NCI-H1417 treated with DMSO at 0.1 percent for 48 hours (cell line): ENCODE measurements around the gene ADGRD1.

Experiments
- DNase-seq: peaks from one replicate; lab custom pipeline; 2025; lab: John Stamatoyannopoulos, UW

The ADGRD1 gene

DNA sequence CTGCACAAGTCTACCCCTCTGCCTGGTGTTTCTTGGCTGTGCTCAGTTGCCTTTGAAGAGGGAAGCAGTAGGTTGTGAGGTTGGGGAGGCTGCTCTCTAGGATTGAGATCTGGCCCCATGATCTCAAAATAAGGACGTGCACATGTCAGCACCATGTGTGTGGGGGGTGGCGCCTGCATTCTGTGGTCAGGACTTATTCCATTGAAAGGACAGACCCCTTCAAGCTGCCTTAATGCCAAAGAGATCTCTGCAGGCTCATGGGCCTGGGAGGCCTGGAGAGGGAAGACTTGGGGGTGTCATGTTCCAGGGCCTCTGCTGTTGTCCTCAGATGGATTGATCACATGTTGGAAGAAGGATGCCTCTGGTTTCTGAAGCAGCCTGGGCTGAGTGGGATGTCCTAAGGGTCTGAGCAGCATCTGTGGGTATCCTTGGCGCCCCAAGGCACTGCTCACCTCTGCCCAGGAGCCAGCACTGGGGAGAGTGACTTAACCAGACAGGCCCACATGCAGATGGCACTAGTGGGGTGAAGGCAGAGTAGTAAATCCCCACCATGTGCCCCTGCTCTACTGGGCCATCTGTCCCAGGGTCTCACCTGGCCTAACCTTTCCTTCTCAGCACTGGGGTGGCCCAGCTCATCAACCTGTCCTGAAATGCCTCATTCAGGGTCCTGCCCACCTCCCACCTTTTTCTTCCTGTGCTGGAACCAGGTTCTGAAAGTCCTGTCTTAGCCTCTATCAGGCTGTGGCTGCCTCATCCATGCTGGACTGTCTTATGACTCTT lies 118.9 kb downstream of the ADGRD1 start:
- DNase-seq = no peak

DNA sequence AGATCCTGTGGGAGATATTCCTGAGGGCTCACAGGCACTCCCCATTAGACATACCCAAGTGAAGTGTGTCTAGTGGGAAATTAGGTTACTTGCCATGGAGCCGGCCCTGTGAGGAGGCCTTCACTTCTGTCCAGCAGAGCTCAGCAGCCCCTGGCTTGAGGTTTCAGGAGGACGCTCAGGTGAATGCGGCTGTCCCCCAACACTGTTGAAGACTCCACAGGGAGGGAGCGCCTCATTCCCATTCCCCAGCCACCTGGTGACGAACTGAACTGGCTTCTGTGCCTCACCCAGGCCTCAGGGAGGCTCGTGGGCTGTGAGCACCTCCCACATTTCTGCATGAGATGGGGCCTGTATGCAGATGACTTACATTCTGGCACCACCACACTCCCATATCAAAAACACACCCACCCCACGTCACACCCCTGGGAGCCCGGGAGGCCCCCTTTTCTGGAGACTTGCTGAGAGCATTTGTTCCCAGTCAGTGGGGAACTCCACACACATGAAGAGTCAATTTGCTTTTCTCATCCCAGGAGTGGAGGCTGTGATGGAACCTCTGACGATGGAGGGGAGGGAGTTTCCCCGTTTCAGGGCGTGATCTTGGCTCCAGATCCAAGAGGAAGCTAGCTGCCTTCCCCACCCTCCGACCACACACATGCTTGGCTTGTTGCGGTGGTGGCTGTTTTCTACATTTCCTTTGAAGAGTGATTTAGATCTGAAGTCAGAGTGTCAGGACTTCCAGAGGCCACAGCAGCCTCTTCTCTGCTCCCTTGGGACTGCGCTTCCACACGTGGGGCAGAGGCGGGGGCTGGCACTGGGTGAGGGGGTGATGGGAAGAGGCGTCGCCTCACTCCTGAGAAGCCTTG lies 120.7 kb downstream of the ADGRD1 start:
- no peak for DNase-seq

DNA sequence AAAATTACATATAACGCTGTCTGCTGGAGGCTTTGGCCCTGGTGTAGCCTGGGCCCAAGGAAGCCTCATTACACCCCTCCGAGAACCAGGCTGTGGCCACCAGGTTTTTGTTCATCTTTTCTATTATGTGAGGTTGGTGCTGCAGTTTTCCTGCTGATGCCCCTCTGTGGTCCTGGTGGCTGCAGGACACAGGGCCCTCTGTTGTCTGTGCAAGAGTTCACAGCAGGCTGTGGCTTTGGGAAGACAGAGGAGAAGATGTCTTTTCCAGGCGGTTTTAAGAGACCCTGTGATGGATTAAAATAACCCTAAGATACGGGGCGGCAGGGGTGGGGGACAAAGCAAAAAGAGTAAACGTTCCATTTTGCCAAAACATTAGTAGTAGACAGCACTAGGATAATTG lies 121.5 kb downstream of the ADGRD1 start:
- DNase-seq = no peak

DNA sequence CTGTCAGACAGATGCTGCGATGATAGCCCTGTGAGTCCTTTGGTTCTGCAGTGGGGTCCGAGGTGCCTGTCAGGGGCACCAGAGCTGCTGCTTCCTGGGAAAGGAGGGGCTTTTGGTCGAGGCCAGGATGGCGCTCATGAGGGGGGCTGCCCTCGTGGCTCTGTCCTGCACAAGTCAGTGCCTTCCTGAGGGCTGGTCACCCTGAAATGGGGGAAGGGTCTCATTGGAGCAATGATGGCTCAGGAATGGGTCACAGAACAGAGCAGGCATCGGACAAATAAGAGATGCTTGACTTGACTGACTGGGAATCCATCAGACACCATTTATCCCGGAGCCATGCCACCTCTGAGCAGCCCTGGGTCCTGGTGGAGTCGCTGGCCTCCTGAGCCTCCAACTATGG lies 121.9 kb downstream of the ADGRD1 start:
- DNase-seq = no peak

DNA sequence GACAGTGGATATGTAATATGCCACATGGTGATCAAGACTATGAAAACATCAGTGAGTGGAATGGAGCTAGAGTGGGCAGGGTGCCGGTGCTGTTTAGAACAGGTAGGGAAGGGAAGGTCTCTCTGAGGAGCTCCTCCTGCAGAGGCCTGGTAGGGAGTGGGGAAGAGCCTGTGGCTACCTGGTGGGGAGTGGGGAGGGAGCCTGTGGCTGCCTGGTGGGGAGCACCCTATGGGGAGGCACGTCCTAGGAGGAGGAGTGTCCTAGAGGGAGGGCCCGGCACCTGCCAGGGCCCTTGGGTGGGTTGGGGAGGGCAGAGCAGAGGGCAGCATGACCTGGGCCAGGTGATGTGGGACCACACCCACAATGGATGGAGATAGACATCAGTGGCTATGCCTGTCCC lies 122.6 kb downstream of the ADGRD1 start:
- no peak for DNase-seq

DNA sequence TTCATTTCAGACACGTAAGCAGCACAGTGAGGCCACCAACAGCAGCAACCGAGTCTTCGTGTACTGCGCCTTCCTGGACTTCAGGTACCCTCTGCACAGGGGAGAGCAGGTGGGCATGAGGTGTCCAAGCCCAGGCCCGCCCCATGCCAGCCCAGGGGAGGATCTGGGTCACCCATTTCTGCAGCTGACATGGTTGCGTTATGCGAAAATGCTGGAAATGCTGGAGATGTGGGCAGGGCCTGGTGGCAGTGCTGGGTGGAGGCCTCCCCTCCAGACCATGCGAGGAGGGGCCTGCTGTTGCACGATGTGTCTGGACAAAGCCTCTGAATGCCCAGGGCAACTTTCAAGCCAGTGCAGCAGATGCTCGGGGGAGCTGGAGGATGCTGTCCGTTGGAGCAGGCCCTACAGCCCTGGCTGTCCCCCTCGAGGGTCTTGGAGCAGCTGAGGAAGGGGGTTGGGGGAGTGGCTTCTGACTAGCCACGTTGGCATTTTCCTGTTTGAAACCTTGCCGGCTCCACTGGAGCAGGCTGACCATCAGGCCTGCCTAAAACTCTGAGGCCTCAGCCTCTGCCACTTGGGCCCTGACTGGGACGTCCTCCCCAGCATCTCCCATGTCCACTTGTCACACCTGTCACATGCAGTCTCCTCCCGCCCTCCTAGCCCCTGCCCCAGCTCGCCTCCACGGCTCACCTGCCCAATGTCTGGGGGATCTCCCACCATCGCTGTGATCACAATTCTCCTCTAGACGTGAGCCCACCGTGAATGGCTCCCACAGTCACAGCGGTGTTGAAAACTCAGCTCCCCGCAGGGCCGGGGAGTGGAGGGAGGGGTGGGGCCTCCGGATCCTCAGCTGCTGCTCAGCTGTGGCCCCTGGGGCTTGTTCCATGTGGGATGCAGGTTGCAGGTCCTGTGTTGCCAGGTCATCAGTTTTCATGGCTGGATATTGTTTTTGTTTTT lies 123.4 kb downstream of the ADGRD1 start:
- no peak for DNase-seq

DNA sequence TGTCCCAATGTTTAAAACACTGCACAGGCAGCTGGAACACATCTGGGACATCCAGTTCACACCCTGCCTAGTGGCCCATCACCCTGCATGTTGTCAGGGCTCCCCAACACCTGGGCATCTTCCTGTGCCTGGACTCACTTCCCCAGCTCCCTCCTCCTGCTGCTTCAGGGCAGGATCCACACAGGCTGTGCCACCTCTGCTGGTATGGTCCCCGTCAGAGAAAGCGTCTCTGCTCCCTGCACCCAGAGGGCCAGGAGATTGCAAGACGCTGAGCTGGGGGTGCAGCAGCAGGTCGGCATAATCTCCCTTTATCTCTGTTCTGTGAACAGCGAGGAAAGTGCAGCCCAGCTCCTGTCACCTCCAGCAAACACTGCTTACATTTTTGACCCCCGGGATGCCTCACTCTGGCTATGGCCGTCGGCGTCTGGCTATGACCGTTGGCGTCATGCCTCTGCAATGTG lies 124.3 kb downstream of the ADGRD1 start:
- DNase-seq = no peak

DNA sequence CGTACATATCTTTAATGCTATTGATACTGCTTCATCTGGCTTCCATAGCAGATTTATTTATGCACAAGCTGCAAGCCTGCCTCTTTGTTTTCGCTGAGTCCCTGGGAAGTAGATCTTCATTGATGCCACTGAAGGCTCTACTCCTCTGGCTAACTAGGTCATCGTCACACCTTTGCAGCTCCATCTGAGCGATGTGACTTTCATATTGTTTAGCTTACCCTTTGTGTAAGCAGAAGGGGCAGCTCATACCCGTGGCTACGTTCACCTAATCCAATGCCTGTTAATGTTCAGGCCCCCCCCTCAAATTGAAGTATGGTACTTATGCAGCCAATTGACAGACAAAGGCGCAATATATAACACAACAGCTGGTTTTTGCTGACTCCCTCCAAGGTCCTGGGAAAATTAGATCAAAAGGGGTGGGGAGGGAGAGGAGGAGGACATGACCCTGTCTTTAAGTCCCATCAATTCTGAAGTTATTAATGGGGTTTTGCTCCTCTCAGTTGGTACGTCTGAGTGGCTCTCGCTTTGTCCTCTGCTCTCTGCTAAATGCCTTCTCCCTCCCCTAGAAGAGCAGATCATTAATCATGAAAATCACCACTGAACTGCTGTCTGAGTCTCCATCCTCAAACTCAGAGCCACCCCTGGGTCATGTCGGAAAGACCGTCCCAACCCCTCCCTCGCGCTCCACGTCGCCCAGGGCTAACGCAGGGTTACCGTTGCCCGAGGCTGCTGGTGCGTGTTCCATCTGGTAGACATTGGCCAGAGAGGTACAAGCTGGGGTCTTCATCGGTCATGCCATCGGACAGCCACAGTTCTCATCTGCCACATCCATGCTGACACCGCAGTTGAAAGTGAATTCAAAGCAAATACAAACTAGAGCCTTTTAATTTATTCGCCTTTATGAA lies 128.8 kb downstream of the ADGRD1 start:
- DNase-seq = no peak

DNA sequence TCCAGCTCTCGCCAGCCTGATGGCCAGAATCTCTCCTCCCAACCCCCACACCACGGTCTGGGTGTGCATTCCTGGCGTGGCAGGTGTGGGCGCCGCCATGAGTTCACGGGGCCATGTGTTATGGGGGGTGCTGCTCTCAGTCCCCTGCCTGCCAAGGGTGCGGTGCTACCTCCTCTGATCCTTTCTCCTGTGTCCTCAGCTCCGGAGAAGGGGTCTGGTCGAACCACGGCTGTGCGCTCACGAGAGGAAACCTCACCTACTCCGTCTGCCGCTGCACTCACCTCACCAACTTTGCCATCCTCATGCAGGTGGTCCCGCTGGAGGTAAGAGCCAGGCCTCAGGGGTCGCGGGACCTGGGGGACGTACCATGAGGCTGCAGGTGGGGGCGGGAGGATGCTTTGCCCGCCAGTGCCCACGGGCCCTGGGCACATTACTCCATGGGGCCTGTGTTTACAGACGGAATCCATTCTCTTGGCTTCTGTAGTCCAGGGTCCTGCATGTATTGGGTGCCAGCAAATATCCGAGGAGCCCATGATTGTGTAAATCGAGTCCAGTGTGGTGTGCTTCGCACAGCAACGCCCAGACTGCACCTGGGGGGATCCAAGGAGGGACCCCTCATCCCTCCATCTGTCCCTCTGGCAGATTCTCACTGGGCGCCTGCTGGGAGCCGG lies 130.8 kb downstream of the ADGRD1 start:
- no peak for DNase-seq

DNA sequence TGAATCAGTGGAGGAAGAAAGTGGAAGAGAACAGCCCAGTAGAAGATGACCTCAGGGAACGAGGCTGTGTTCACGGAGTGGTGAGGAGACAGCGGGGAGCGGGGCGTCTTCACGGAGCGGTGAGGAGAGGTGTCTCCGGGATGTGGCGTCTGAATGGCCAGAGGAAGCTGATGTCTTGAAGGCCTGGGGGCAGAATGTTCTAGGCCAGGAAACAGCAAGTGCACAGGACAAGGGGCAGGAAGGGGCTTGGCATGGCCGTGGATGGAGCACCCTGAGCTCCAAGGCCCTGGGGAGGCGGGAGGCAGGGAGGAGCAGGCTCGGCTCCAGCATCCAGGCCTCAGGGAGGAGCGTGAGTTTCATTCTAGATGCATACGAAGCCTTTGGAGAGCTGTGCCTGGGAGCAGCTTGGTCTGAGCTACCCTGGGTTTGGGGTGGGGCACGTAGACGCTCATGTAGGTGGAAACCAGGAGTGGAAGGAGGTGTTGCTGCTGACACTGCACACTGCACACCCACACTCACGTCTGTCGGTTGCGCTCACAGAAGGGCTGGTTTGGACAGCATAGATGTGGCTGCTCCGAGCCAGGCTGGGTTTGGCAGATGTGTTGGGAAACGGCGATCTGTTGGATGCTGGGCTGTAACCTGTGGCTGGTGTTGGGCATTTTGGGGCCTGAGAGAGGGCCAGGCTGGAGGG lies 131.6 kb downstream of the ADGRD1 start:
- no peak for DNase-seq

DNA sequence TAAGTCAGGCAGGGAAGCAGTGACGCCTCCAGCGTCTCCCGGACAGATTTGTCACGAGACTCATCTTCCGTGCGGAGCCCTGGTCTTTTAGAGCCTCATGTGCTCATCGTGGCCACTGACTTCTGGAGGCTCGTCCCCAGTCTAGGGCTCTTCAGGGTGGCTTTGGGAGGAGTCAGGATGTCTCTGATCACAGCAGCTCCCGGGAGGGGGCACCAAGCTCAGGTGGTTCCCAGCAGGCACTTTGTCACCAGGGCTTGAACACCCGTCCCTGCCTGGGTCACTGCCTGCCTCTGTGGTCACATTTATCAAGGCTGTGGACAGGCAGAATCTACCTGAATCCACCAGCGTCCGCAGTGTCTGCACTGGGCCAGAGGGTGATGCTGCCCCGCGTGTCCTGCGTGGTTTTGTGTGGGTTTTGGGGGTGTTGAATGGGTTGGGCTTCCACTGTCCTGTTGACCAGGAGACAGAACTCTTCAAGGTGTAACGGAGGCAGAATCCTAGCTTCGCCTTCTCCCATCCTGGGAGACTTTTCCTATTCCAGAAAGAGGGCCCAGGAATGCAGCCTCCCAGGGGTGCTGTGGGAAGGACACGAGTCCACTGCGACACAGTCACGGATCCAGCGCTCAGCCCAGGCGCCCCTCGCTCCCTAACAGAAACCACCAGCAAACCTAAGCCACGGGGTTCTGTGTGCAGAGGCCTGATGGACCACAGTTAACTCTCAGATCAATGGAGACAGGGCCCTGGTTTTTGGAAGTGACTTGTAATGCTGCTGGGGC lies 132.3 kb downstream of the ADGRD1 start:
- no peak for DNase-seq

DNA sequence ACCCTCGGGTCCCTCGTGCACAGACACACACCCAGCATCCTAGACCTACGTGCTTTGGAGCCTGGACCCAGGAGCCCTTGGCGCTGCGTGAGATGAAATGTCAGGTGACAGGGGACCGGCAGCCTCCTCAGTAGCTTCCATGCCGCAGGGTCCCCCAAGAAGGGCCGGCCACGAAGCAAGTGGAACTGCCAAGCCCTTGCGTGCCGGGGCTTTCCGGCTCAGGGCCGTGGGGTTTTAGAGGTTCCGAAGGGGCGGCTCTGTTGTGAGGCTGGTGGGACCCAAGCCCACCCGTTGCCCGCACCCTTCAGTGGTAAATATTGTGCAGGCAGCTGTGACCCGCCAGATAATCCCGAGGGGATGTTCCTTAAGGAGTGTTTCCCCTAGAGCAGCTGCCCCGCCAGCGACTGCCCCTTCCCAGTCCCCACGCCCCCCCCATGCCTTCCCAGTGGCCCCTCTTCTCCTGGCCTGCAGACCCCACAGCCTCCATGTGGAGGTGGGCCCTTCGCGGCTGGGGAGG lies 133.7 kb downstream of the ADGRD1 start:
- no peak for DNase-seq

DNA sequence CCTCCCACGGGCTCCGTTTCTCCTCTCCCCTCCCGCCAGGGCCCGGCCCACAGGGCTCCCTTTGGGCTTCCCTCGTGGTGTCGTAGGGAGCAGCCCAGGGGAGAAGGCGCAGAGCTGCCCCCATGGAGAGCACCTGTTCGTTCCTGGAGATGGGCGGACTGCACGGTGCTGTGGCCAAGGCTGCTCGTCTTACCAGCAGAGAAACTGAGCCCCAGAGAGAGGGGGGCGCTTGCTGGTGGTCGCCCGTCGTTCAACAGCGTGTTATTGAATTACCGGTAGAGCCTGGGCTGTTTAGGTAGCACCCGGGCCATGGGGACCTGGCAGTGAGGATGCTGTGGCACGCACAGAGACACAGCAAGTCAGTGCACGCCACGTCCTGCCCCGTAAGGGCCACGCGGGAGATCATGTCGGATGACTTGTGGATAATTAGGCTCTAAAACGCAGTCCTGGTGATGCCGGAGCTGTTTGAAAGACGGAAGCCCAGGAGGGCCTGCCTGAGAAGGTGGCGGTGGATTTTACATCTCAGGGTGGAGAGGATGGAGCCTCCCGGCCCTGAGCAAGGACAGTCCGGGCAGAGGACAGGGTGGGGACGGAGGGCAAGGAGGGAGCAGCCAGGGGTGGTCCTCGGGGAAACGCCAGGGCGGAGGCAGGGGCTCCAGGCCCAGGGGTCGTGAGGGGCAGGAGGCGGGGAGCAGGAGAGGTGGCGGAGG lies 134.4 kb downstream of the ADGRD1 start:
- no peak for DNase-seq

DNA sequence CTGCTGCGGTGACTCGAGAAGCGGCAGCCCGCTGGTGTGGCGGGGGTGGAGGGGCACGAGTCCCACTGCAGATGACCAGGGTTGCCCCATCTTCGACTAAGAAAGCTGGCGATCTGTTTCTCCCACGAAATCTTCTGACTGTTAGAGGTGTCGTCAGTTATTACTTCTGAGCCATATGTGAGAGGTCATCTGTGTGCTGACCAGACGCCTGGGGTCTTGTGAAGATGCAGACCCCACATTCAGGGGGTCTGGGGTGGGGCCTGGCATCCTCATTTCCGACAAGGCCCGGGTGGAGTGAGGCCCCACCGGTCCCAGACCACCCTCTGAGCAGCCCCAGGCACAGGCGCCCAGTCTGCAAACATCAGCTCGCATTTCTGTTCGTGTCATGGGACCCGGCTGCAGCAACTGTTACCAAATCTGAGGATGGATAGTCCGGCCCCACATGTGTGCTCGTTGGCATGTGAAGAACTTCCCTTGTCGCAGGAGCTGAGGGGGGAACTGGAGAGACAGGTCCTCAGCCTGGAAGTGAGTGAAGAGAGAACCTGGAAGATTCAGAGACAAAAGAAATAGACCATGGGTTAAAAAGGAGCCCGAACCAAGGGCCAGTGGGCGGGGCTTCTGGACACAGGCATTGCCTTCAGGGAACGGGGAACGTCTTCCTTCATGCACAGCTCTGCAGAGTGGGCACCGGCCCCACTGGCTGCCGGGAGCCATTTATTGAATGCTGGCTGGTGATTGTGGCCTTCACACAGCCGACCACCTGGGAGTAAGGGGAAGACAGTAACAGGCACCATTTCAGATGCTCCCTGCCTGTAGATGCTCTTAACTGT lies 135.2 kb downstream of the ADGRD1 start:
- DNase-seq = no peak

DNA sequence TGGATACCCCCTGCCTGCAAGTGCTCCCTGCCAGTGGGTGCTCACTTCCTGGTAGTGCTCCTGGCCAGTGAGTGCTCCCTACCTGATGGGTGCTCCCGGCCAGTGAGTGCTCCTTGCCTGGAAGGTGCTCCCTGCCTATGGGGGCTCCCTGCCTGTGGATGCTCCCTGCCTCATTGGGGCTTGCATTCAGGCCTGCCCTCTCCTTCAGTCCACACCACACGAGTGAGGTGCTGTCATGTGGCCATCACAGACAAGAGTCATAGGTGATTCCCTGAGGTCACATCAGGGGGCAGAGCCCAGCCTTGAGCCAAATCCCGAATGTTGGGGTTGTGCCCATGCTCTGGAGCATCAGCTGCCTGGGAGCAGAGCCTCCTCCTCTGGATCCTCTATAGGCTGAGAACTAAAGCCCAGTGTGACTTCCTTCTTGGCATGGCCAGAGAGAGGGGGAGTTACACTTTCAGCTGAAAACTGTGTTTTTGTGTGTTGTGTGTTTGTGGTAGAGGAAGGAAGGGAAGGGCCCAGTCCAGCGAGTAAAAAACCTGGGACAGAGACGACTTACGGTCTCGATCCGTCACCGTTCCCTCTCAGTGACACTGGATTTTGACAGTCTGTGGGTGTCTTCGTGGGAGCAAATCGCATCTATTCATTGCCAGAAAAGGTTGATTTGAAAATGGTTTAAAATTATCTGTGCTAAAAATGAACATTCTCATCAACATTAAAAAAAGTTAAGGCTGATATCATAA lies 136.0 kb downstream of the ADGRD1 start:
- no peak for DNase-seq
